GM12864 (cell line): ENCODE results near the gene FBP2.

Source experiments
- DNase-seq: peaks from one replicate; pipeline ENCODE4 v3.0.0-alpha.2; 2011; ENCODE audit warnings: low read depth
- H3K4me3 ChIP-seq: 2 replicates; pipeline ENCODE4 v1.5.1; 2011; ENCODE audit warnings: mild to moderate bottlenecking, low read depth, low read length, control low read depth
- CTCF ChIP-seq: IDR thresholded peaks from 2 replicates; pipeline ENCODE4 v1.5.1; 2011; ENCODE audit warnings: low read depth, mild to moderate bottlenecking, moderate library complexity, low read length, control low read depth, inconsistent platforms; ENCODE audit errors: missing control alignments

The FBP2 gene

GRCh38 chr9:94528886-94529285 is 64.7 kb downstream of the FBP2 start:
- TF ChIP-seq CTCF, result no peak
- DNase-seq, result no peak
- H3K4me3 ChIP-seq, result no peak overlapping the region

GRCh38 chr9:94526951-94527350 is 66.7 kb downstream of the FBP2 start:
- TF ChIP-seq CTCF, result no peak
- no peak overlapping the region for H3K4me3 ChIP-seq
- DNase-seq, result no peak

- no peak overlapping the region for H3K4me3 ChIP-seq
- no peak for TF ChIP-seq CTCF
- DNase-seq, result no peak
These were observed 67.4 kb downstream of the FBP2 start for GRCh38 chr9:94526271-94526670.

GRCh38 chr9:94525396-94526035 is 68.1 kb downstream of the FBP2 start:
- no peak overlapping the region for H3K4me3 ChIP-seq
- TF ChIP-seq CTCF, result no peak
- no peak for DNase-seq

GRCh38 chr9:94517254-94517653 is 76.4 kb downstream of the FBP2 start:
- H3K4me3 ChIP-seq, result no peak overlapping the region
- no peak for DNase-seq
- TF ChIP-seq CTCF, result no peak

GRCh38 chr9:94514722-94515121 is 78.9 kb downstream of the FBP2 start:
- H3K4me3 ChIP-seq, result no peak overlapping the region
- DNase-seq, result no peak
- no peak for TF ChIP-seq CTCF

- no peak overlapping the region for H3K4me3 ChIP-seq
- no peak for TF ChIP-seq CTCF
- no peak for DNase-seq
These were observed 81.7 kb downstream of the FBP2 start for GRCh38 chr9:94511955-94512265.
